HEK293T (cell line): ENCODE measurements around the gene FILIP1L.

Experiments used
- ARNT ChIP-seq: fragments of 450-650 bp; IDR thresholded peaks from 2 replicates; pipeline ENCODE4 v1.6.1; 2017; ENCODE audit warnings: mild to moderate bottlenecking
- NFRKB ChIP-seq: fragments of 450-650 bp; IDR thresholded peaks from 2 replicates; pipeline ENCODE4 v1.6.1; 2016; ENCODE audit warnings: mild to moderate bottlenecking, moderate library complexity
- PKNOX1 ChIP-seq: fragments of 450-650 bp; IDR thresholded peaks from 2 replicates; pipeline ENCODE4 v1.6.1; 2016
- SP1 ChIP-seq: fragments of 450-650 bp; IDR thresholded peaks from 2 replicates; pipeline ENCODE4 v1.6.1; 2017
- SUZ12 ChIP-seq: fragments of 450-650 bp; IDR thresholded peaks from 2 replicates; pipeline ENCODE4 v1.6.1; 2016; ENCODE audit warnings: mild to moderate bottlenecking

GRCh38 chr3:100157685-100158084 is 43.4 kb upstream of the FILIP1L start:
- TF ChIP-seq SUZ12 (no peak), NFRKB (no peak), SP1 (no peak), ARNT (no peak), PKNOX1 (no peak)
